Astrocyte of the hippocampus (primary cell): ENCODE measurements around the gene TBL1XR1.
A peak's percentile ranks its signal among the peaks of the same experiment; 100 is the strongest.
"Not testable (repeated sequence)": the region's sequence is repeated elsewhere in the genome, so short reads cannot be mapped to it uniquely, and the experiment has no call there.

Experiments used
- DNase-seq: peaks from one replicate; pipeline ENCODE4 v3.0.0; 2011; ENCODE audit warnings: low read depth, low spot score

Gene TBL1XR1

DNA sequence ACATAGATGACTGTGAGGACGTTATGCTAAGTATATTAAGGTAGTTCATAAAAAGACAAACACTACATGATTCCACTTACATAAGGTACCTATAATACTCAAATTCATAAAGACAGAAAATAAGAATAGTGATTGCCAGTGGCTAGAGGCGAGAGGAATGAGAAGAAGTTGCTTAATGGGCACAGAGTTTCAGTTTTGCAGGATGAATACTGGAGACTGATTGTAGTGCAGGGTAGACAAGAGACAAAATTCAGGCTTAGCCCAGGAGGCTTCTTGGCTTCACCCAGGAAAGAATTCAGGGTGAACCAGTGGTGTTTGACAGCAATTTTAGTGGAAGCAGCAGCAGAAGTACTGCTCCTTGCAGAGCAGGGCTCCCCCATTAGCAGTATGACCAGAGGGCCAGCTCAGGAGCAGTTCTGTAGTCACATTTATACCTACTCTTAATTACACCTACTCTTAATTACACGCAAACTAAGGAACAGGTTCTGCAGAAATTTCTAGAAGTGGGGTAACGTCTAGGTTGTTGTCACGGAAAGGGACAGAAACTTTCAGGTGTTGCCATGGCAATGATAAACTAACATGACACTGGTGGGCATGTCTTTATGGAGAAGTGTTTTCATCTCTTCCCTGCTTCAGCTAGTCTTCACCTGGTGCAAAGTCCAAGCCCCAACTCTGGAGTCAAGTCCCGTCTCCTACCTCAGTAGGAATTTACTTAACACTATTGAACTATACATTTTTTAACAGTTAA is 55.2 kb downstream of the TBL1XR1 start:
- no peak for DNase-seq

GRCh38 chr3:177141471-177141870 is 55.8 kb downstream of the TBL1XR1 start:
- DNase-seq: no peak

DNA sequence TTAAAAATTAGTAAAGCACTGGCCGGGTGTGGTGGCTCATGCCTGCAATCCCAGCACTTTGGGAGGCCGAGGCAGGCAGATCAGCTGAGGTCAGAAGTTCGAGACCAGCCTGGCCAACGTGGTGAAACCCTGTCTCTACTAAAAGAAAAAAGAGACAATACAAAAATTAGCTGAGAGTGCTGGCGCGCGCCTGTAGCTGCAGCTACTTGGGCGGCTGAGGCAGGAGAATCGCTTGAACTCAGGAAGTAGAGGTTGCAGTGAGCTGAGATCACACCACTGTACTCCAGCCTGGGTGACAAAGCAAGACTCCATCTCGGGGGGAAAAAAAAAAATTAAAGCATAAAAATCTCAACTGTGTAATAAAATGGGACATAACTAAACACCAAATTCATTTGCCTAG is 58.1 kb downstream of the TBL1XR1 start:
- DNase-seq: not testable (repeated sequence)

DNA sequence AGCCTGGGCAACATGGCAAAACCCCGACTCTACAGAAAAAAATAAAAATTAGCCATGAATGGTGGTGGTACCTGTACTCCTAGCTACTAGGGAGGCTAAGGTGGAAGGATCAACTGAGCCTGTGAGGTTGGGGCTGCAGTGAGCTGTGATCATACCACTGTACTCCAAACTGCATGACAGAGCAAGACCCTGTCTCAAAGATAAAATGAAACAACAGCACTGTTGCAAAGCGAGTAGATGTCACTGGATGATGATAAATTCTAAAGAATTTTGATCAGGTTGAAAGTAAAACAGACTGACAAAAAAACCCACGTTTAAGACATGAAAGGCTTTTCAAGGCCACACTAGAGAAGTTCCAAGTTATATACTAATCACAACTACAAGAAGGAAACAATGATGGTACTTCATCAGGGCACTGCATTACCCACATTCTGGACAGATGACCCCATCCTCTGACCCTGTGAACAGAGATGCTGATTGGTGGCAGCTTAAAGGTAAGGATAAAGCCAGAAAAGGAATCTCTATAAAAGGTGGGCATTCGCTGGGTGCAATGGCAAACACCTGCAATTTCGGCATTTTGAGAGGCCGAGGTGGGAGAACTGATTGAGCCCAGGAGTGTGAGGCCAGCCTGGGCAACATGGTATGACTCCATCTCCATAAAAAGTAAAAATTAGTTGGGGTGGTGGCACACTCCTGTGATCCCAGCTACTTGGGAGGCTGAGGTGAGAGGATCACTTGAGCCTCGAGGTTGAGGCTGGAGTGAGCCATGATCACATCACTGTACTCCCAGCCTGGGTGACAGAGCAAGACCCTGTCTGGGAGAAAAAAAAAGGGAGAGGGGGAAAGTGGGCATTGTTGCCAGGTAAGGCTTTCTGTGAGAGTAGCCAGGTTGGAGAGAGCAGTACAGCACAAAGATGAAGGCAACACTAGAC is 59.2 kb downstream of the TBL1XR1 start:
- DNase-seq: no peak

DNA sequence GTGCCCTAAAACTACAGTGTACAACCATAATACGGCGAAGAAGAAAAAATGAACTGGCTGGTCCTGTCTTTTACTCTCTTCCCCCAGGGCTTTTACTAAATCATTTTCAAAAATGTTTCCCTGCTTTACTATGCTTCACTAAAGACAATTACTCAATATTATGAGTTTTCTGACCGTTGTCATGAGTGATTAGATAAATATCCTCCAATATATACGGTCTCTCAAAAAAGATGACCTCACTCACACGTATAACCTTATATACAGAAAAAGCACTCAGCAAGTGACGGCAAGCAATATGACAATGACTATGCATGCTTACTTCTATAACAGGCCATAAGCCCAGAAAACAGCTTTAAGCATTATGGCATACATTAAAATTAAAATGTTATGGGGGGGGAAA is 60.5 kb downstream of the TBL1XR1 start:
- DNase-seq: no peak

- DNase-seq: no peak
These were observed 61.3 kb downstream of the TBL1XR1 start for GRCh38 chr3:177135841-177136492.

GRCh38 chr3:177134816-177135210 is 62.5 kb downstream of the TBL1XR1 start:
- no peak for DNase-seq

DNA sequence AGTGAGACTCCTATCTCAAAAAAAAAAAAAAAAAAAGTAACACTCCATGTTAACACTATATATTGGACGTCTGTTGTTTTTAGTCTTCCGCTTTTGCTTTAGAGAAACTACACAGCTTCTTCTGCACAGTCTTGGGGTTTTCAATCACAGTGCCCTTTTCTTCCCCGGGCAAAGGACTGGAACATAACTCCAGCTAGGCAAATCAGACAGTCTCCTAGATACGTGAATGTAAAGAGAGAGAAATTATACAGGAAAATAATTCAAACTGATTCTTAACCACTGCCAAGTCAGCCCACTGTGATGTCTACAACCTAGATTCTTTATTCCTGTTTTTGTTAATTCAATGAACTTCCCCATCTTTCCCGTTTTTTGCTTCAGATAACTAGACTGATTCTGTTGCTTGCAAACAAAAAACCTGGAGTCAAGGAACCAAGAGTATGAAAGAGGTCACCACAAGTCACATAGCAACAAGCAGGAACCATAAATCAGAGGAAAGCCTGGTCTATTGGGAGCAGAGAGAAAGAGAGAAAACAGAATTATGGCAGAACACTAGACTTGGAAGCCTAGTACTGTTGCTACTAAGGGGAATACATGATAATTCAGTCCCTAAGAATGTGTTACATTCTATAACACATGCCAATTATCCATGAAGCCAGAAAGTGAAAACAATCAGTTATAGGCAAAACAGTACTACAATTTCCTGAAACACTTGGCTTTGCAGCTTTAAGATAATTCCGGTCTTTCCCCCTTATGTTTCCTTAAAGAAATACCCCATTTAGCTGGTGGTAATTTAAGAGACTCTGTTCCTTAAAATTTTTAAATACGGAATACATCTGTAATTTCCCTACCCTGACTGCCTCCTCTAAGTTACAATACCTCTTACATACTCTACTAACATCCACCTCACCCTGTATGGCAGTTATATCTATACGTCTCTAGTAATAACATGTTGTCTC is 63.1 kb downstream of the TBL1XR1 start:
- no peak for DNase-seq

DNA sequence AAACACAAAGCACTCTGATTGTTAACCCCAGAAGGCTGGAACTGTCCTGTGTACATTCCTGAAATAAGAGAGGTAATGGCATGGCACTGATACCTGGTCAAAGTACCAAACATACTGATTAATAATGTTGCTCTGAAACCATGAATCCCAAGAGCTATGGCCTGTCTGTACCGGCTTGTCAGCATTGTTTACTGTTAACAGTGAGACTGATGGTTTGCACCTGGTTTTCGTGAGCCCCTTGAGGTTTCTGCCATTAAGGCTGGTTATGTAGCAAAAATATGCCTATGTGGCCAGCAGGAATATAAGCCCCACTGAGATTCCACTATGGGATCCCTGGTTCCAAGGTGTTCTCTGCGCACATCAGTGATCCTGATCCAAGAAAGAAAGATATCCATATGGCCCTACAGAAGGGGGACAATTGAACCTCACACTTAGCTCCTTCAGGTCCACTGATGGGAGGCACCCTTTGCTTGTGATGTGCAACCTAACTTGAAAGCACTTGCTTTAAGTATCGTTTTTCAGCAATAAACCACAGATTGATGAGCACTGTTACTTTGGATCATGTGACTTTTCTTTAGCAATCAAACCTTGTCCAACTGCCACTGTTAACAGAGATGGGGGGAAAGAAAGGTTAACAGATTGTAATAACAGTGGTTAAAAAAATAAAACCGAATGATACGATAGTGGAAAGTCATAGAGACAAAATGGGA is 65.2 kb downstream of the TBL1XR1 start:
- no peak for DNase-seq

GRCh38 chr3:177127008-177127407 is 70.3 kb downstream of the TBL1XR1 start:
- DNase-seq: no peak

DNA sequence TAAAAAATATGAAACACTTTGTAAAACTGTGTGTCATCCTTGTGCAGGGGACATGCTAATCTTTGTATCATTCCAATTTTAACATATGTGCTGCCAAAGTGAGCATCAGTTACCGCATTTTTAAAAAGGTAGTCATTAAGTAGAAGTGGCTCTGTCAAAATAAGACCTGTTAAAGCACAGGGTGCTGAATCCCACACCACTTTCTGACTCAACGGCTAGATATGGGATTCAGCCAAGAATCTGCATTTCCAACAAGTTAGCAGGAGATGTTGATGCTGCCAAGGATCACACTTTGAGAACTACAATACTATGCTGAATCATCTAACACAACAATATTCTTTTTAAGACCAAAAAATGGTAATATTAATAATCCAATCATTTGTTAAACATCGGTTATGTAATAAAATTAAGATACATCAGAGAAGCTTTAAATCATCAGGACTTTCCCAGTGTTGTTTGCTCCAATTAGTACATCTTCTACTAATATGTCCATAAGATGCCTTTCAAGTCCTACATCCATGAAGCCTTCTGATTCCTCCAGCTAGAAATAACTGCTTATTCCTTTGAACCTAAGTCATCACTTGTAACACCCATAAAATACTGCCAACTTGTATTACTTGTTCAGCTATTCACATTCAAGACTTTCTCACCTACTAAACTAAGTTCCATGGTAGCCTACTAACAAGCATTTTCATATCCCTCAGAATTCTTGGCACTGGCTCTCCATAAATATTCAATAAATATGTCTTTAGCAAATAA is 71.1 kb downstream of the TBL1XR1 start:
- peak; percentile 90 for DNase-seq

- DNase-seq: no peak
These were observed 72.4 kb downstream of the TBL1XR1 start for GRCh38 chr3:177124882-177125281.

DNA sequence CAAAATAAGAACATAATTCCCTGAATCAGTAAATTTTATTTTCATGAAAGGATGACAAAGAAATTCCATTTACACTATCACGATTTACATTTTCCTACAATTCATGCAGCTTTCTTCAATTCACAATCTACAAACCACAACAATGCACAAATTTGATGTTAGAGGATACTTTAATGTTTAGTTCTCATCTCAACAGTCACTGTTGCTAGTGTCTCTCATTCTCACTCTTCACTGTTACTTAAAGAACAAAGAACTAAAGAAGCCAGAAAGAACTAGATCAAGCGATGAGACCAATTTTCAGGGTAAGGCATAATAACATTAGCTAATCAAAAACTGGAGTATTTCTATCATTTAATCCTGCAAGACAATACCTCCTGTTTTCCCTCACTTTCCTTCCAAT is 73.5 kb downstream of the TBL1XR1 start:
- DNase-seq: no peak

GRCh38 chr3:177122183-177122856 is 75.0 kb downstream of the TBL1XR1 start:
- no peak for DNase-seq

DNA sequence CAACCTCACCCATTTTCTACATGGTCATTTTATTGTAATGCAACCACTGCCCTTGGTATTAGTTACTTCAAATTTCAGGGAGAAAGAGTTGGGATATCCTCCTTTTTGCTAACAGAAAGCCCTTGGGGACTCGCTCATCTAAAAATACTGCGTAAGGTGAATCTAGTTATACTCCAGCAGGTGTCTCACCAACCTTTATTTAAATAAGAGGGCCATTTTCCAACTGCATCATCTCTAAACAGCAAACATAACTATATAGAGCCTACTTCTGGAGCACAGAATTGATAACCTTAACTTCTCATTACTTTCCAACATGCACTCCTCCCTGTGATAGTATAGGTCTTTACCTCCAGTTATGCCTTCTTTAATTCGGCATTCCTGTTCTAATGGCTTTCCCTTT is 77.5 kb downstream of the TBL1XR1 start:
- DNase-seq: no peak

GRCh38 chr3:177114253-177114652 is 83.0 kb downstream of the TBL1XR1 start:
- DNase-seq: no peak

DNA sequence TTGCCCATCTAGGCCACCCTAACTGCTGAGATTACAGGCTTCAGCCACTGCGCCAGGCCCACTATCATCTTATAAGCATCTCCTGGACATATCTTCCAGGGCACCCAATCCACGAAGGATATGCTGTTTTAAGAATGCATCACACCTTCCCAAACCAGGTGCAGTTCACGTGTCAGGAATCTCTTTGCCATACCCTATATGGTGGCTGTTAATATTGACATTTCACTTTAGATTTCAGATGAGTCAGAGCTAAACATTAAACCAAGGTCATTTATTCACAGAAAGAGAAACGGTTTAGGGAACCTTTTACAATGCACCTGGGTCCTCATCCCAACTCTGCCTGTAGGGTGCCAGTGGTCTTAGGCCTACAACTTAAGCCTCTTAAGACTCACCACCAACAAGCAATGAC is 85.7 kb downstream of the TBL1XR1 start:
- no peak for DNase-seq

DNA sequence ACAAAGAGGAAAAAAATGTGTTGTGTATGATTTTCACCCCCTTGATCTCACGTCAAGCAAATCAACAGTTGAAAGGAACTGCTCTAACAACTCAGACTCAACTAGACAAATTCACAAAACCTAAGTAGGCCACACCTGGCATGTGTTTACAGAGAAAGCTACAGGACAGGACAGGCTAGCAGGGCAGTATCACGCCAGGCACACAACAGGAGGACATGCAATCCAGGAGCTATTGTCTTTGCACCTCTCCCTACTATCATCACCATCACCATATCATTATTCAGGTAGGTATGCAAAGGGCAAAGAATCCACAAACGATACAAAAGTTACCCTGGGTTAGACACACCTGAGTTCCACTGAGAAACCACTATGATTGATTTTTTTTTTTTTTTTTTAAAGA is 86.4 kb downstream of the TBL1XR1 start:
- no peak for DNase-seq

DNA sequence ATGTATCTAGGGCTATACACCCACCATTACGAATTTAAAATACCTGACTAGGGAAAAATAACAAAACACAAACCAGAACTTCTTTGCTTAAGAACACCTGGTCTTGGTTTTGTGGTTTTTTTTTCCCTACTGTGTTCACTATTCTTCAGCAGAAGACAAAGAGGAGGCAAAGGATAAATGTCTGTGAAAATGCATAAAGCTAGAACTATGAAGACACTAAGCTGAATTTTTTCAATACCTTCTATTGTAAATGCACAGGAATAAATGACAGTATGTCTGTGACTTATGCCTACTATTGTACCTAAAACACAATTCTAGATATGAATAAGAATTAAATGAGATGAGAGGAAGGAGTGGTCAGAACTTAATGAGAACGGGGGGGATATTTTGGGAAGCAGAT is 86.9 kb downstream of the TBL1XR1 start:
- DNase-seq: no peak
